Mesenchymal stem cell (in vitro differentiated cells and primary cell): Measurements from ENCODE around the gene MYLK.

ENCODE experiments used
- DNase-seq: peaks from one replicate; pipeline ENCODE4 v3.0.0-alpha.2; 2013
- H2AFZ ChIP-seq: one replicate; pipeline ENCODE4 v1.6.1; 2013; ENCODE audit warnings: low read depth, mild to moderate bottlenecking, control low read depth, inconsistent platforms, low read length, moderate library complexity
- H2AK5ac ChIP-seq: 2 replicates; pipeline ENCODE4 v1.6.1; 2013; ENCODE audit warnings: low read length, moderate library complexity, mild to moderate bottlenecking, inconsistent platforms; ENCODE audit not compliant: severe bottlenecking
- H2BK120ac ChIP-seq: one replicate; pipeline ENCODE4 v1.6.1; 2013; ENCODE audit warnings: low read depth, mild to moderate bottlenecking, inconsistent platforms, low read length, moderate library complexity
- H2BK12ac ChIP-seq, 2 experiments: one replicate each; pipeline ENCODE4 v1.6.1; 2013; ENCODE audit warnings: inconsistent platforms in 2 of 2, low read length in 2 of 2, mild to moderate bottlenecking in 2 of 2, moderate library complexity in 2 of 2, control low read depth in 1 of 2
- H2BK15ac ChIP-seq: one replicate; pipeline ENCODE4 v1.6.1; 2013; ENCODE audit warnings: mild to moderate bottlenecking, low read depth, inconsistent platforms; ENCODE audit not compliant: poor library complexity, severe bottlenecking
- H2BK5ac ChIP-seq: 2 replicates; pipeline ENCODE4 v1.6.1; 2013; ENCODE audit warnings: low read depth, mild to moderate bottlenecking, low read length, control low read depth, inconsistent platforms; ENCODE audit not compliant: poor library complexity, severe bottlenecking
- H3K14ac ChIP-seq, 2 experiments: one replicate each; pipeline ENCODE4 v1.6.1; 2013; ENCODE audit warnings: inconsistent platforms in 2 of 2, low read length in 2 of 2, control low read depth in 1 of 2, mild to moderate bottlenecking in 1 of 2, moderate library complexity in 1 of 2
- H3K18ac ChIP-seq, 2 experiments: one replicate each; pipeline ENCODE4 v1.6.1; 2013; ENCODE audit warnings: inconsistent platforms in 2 of 2, low read length in 2 of 2, control low read depth in 1 of 2, low read depth in 1 of 2, mild to moderate bottlenecking in 1 of 2
- H3K23ac ChIP-seq, 2 experiments: one replicate each; pipeline ENCODE4 v1.6.1; 2013; ENCODE audit warnings: inconsistent platforms in 2 of 2, low read length in 2 of 2, mild to moderate bottlenecking in 2 of 2, moderate library complexity in 2 of 2, control low read depth in 1 of 2
- H3K27ac ChIP-seq: 2 replicates; pipeline ENCODE4 v1.5.1; 2013; ENCODE audit warnings: mild to moderate bottlenecking, moderate library complexity, low read length, control low read depth, inconsistent platforms; ENCODE audit not compliant: poor library complexity, severe bottlenecking
- H3K27me3 ChIP-seq, 2 experiments: 2 replicates each; pipeline versions ENCODE4 v1.6.1 to v1.7.0; 2013; ENCODE audit warnings: low read length in 2 of 2, mild to moderate bottlenecking in 2 of 2, moderate library complexity in 2 of 2, control low read depth in 1 of 2, inconsistent platforms in 1 of 2; ENCODE audit not compliant: control insufficient read depth in 1 of 2, insufficient read depth in 1 of 2
- H3K36me3 ChIP-seq, 2 experiments: 2 replicates each; pipeline versions ENCODE4 v1.6.1 to v1.7.0; 2013; ENCODE audit warnings: low read length in 2 of 2, control low read depth in 1 of 2, inconsistent platforms in 1 of 2, low read depth in 1 of 2, mild to moderate bottlenecking in 1 of 2; ENCODE audit not compliant: insufficient read depth in 2 of 2, control insufficient read depth in 1 of 2
- H3K4ac ChIP-seq, 2 experiments: one replicate each; pipeline ENCODE4 v1.6.1; 2013; ENCODE audit warnings: inconsistent platforms in 2 of 2, low read length in 2 of 2, mild to moderate bottlenecking in 2 of 2, moderate library complexity in 2 of 2, control low read depth in 1 of 2, low read depth in 1 of 2
- H3K4me1 ChIP-seq: 2 replicates; pipeline ENCODE4 v1.6.1; 2013; ENCODE audit warnings: low read depth, low read length, control low read depth; ENCODE audit not compliant: control insufficient read depth, insufficient read depth
- H3K4me2 ChIP-seq: 2 replicates; pipeline ENCODE4 v1.6.1; 2013; ENCODE audit warnings: low read length, mild to moderate bottlenecking, inconsistent platforms; ENCODE audit not compliant: poor library complexity, severe bottlenecking
- H3K4me3 ChIP-seq, 2 experiments: 2 replicates each; pipeline versions ENCODE4 v1.5.1 to v1.7.0; 2013; ENCODE audit warnings: low read length in 2 of 2, mild to moderate bottlenecking in 2 of 2, control low read depth in 1 of 2, low read depth in 1 of 2; ENCODE audit not compliant: insufficient read depth in 1 of 2
- H3K79me1 ChIP-seq: replicated peaks from 2 replicates; pipeline ENCODE4 v1.6.1; 2013; ENCODE audit warnings: mild to moderate bottlenecking, control low read depth, low read length, inconsistent platforms; ENCODE audit not compliant: poor library complexity, severe bottlenecking
- H3K9ac ChIP-seq: 2 replicates; pipeline ENCODE4 v1.7.0; 2013; ENCODE audit warnings: mild to moderate bottlenecking, low read length, moderate library complexity
- H3K9me3 ChIP-seq: 2 replicates; pipeline ENCODE4 v1.7.0; 2013; ENCODE audit warnings: mild to moderate bottlenecking, low read length; ENCODE audit not compliant: control insufficient read depth
- H4K8ac ChIP-seq: one replicate; pipeline ENCODE4 v1.6.1; 2013; ENCODE audit warnings: inconsistent platforms, mild to moderate bottlenecking, low read length, moderate library complexity
- H4K91ac ChIP-seq: one replicate; pipeline ENCODE4 v1.6.1; 2013; ENCODE audit warnings: mild to moderate bottlenecking, low read length, inconsistent platforms
- WGBS: methylation state at CpG from one replicate; pipeline ENCODE4 v1.1.7; 2013; ENCODE audit warnings: mixed read lengths; 5-methylcytosine and 5-hydroxymethylcytosine counted together

Gene MYLK

GRCh38 chr3:123864706-123865105 lies 19.4 kb downstream of the MYLK start:
- H3K4me1 ChIP-seq: peaks cover 11% of the 10 kb centered on the region
- H3K4ac ChIP-seq: no peak overlapping the region

GRCh38 chr3:123862152-123862551 lies 22.0 kb downstream of the MYLK start:
- no peak overlapping the region for H2BK5ac ChIP-seq
- no peak for DNase-seq

More at GRCh38 chr3:123864706-123865105, 19.4 kb downstream of the MYLK start:
- Histone ChIP-seq H4K8ac (no peak overlapping the region), H2BK120ac (no peak overlapping the region), H3K4me2 (no peak overlapping the region), H3K9me3 (peaks cover 5% of the 10 kb centered on the region), H3K4me3 (no peak overlapping the region), H4K91ac (no peak overlapping the region), H3K14ac (no peak overlapping the region), H2AK5ac (no peak overlapping the region), H3K23ac (no peak overlapping the region), H3K36me3 (peaks cover 0 to 28% of the 10 kb centered on the region in 2 experiments), H3K18ac (no peak overlapping the region), H3K9ac (no peak overlapping the region), H2AFZ (no peak overlapping the region), H3K27ac (no peak overlapping the region), H2BK5ac (no peak overlapping the region), H2BK12ac (no peak overlapping the region), H2BK15ac (no peak overlapping the region), H3K79me1 (peaks cover 16% of the 10 kb centered on the region), H3K27me3 (no peaks in the 10 kb centered on the region)
- WGBS: 92% methylated on average over 4 of the region's 4 CpGs
- DNase-seq: no peak

GRCh38 chr3:123861081-123861836 lies 22.9 kb downstream of the MYLK start:
- H2AFZ ChIP-seq: no peak overlapping the region
- H3K14ac ChIP-seq: no peak overlapping the region
- no peak overlapping the region for H3K18ac ChIP-seq
- peaks cover 7% of the 10 kb centered on the region for H3K4me1 ChIP-seq
- no peak overlapping the region for H3K4ac ChIP-seq
- peak overlapping the region; percentile 59 for H4K8ac ChIP-seq
- WGBS: 88% methylated on average over 6 of the region's 8 CpGs
- no peak for DNase-seq
- no peak overlapping the region for H2BK120ac ChIP-seq
- no peak overlapping the region for H3K4me2 ChIP-seq
- H3K79me1 ChIP-seq: peaks cover 20% of the 10 kb centered on the region
- peaks cover 7% of the 10 kb centered on the region for H3K9me3 ChIP-seq
- H2BK5ac ChIP-seq: no peak overlapping the region
- H3K36me3 ChIP-seq: peaks cover 0 to 26% of the 10 kb centered on the region in 2 experiments
- no peak overlapping the region for H3K23ac ChIP-seq
- H2AK5ac ChIP-seq: no peak overlapping the region
- no peaks in the 10 kb centered on the region for H3K27me3 ChIP-seq
- H3K27ac ChIP-seq: no peak overlapping the region
- no peak overlapping the region for H3K4me3 ChIP-seq
- no peak overlapping the region for H2BK15ac ChIP-seq
- H4K91ac ChIP-seq: no peak overlapping the region
- no peak overlapping the region for H3K9ac ChIP-seq
- H2BK12ac ChIP-seq: no peak overlapping the region

More at GRCh38 chr3:123862152-123862551, 22.0 kb downstream of the MYLK start:
- Histone ChIP-seq H3K14ac (peak overlapping the region in 1 of 2 experiments; percentile 73), H3K4me3 (no peak overlapping the region), H2BK12ac (no peak overlapping the region), H3K18ac (no peak overlapping the region), H2BK15ac (no peak overlapping the region), H2AK5ac (no peak overlapping the region), H3K4me2 (no peak overlapping the region), H3K27ac (no peak overlapping the region), H4K91ac (no peak overlapping the region), H3K9ac (no peak overlapping the region), H3K9me3 (peaks cover 5% of the 10 kb centered on the region), H3K36me3 (peaks cover 0 to 31% of the 10 kb centered on the region in 2 experiments), H3K23ac (no peak overlapping the region), H4K8ac (no peak overlapping the region), H3K4me1 (peaks cover 7% of the 10 kb centered on the region), H3K27me3 (no peaks in the 10 kb centered on the region), H2BK120ac (no peak overlapping the region), H2AFZ (no peak overlapping the region), H3K79me1 (peaks cover 20% of the 10 kb centered on the region), H3K4ac (no peak overlapping the region)

- no peak overlapping the region for H3K18ac ChIP-seq
- no peak overlapping the region for H2BK12ac ChIP-seq
- no peak overlapping the region for H3K14ac ChIP-seq
- no peaks in the 10 kb centered on the region for H3K27me3 ChIP-seq
- no peak overlapping the region for H2AK5ac ChIP-seq
- peaks cover 0 to 15% of the 10 kb centered on the region in 2 experiments for H3K36me3 ChIP-seq
- no peak overlapping the region for H2BK120ac ChIP-seq
- peaks cover 9% of the 10 kb centered on the region for H3K9me3 ChIP-seq
- no peak overlapping the region for H4K8ac ChIP-seq
- H3K9ac ChIP-seq: no peak overlapping the region
- no peak overlapping the region for H2AFZ ChIP-seq
- H2BK15ac ChIP-seq: no peak overlapping the region
- DNase-seq: peak; percentile 45
- no peak overlapping the region for H4K91ac ChIP-seq
- H3K4me1 ChIP-seq: peaks cover 6% of the 10 kb centered on the region
- H3K23ac ChIP-seq: no peak overlapping the region
- H3K4ac ChIP-seq: no peak overlapping the region
- no peak overlapping the region for H3K27ac ChIP-seq
- H2BK5ac ChIP-seq: no peak overlapping the region
- 60% methylated on average over 1 of the region's 1 CpG for WGBS
- H3K4me3 ChIP-seq: no peak overlapping the region
- no peak overlapping the region for H3K4me2 ChIP-seq
- peaks cover 11% of the 10 kb centered on the region for H3K79me1 ChIP-seq
These were observed 25.0 kb downstream of the MYLK start for GRCh38 chr3:123859177-123859576.
